HepG2 (cell line): ENCODE results near the gene ALDH4A1. TPM values are rescaled to one million over a fixed set of nuclear protein-coding genes. Genes with fewer than 3 reads are reported as not detected.

Source experiments
- ATAC-seq: fragments of 200-7000 bp; cut with Tn5 transposase; 3 replicates; pipeline ENCODE4 v1.9.1; 2020; ENCODE audit warnings: mild to moderate bottlenecking, moderate library complexity
- BruUV-seq: library from RNA; stranded (reverse); fragments of 400-500 nt; replicated peaks from 2 replicates; lab custom pipeline; 2021; lab: Mats Ljungman, UMichigan
- CTCF ChIA-PET: fragments of 300-600 bp; formaldehyde crosslinking; extraction: SDS; loops from one replicate; lab custom pipeline; 2021; ENCODE audit warnings: low total read pairs, inconsistent platforms, low intra/inter-chr PET ratio; lab: Yijun Ruan, JAX
- POLR2A ChIA-PET: fragments of 350-600 bp; sonication (Branson Sonifier 250); formaldehyde crosslinking; loops from one replicate; lab custom pipeline; 2020; ENCODE audit warnings: antibody characterized with exemption, inconsistent platforms; lab: Yijun Ruan, JAX
- DNase-seq: peaks from one replicate; pipeline ENCODE4 v3.0.0-alpha.2; 2015; ENCODE audit warnings: low spot score
- FAIRE-seq: peaks from 3 replicates; lab custom pipeline; 2011; peaks lifted over from hg19 to GRCh38; lab: Jason Lieb, UNC
- H2AFZ ChIP-seq: one replicate; pipeline ENCODE4 v1.6.1; 2011; ENCODE audit warnings: low read length, inconsistent platforms
- H3K27ac ChIP-seq: fragments of 300-600 bp; 3 replicates; pipeline ENCODE4 v1.8.0; 2011; ENCODE audit warnings: mixed run types, mild to moderate bottlenecking, mixed read lengths, low read length, inconsistent platforms; ENCODE audit not compliant: insufficient read depth; ENCODE audit errors: extremely low read length
- H3K27me3 ChIP-seq, 2 experiments: fragments of 200-600 bp in 1 of 2; 2 replicates in 1 of 2; 3 replicates in 1 of 2; pipeline versions ENCODE4 v1.6.0 to v1.8.0; 2011; ENCODE audit warnings: low read length in 2 of 2, mild to moderate bottlenecking in 2 of 2, moderate library complexity in 2 of 2, inconsistent platforms in 1 of 2; ENCODE audit not compliant: insufficient read depth in 2 of 2, control insufficient read depth in 1 of 2
- H3K36me3 ChIP-seq, 2 experiments: fragments of 200-600 bp in 1 of 2; replicated peaks in 1 of 2; 2 replicates in 1 of 2; 3 replicates in 1 of 2; pipeline versions ENCODE4 v1.5.1 to v1.8.0; 2011; ENCODE audit warnings: low read length in 2 of 2, inconsistent platforms in 1 of 2; ENCODE audit not compliant: insufficient read depth in 2 of 2, control insufficient read depth in 1 of 2
- H3K4me1 ChIP-seq: 2 replicates; pipeline ENCODE4 v1.5.1; 2012; ENCODE audit warnings: low read length, inconsistent platforms; ENCODE audit not compliant: insufficient read depth
- H3K4me2 ChIP-seq: 2 replicates; pipeline ENCODE4 v1.6.0; 2011; ENCODE audit warnings: low read depth, low read length, inconsistent platforms
- H3K4me3 ChIP-seq, 3 experiments: fragments of 200-600 bp in 1 of 3; sonication (generic), shearing (Covaris generic) in 1 of 3; replicated peaks in 1 of 3; 2 replicates each; pipeline ENCODE4 v1.5.1; 2011 to 2016; ENCODE audit warnings: low read length in 3 of 3, inconsistent platforms in 2 of 3, low read depth in 2 of 3, mild to moderate bottlenecking in 2 of 3, control low read depth in 1 of 3, mixed read lengths in 1 of 3; ENCODE audit not compliant: insufficient read depth in 1 of 3
- H3K79me2 ChIP-seq: one replicate; pipeline ENCODE4 v1.6.1; 2011; ENCODE audit warnings: low read length, inconsistent platforms; ENCODE audit not compliant: insufficient read depth
- H3K9ac ChIP-seq: 2 replicates; pipeline ENCODE4 v1.6.0; 2011; ENCODE audit warnings: mild to moderate bottlenecking, low read depth, low read length, inconsistent platforms; ENCODE audit not compliant: insufficient read depth
- H3K9me3 ChIP-seq: 2 replicates; pipeline ENCODE4 v1.5.1; 2012; ENCODE audit warnings: mild to moderate bottlenecking, low read length
- H4K20me1 ChIP-seq: 2 replicates; pipeline ENCODE4 v1.6.0; 2011; ENCODE audit warnings: inconsistent platforms, mild to moderate bottlenecking, low read length, moderate library complexity; ENCODE audit not compliant: insufficient read depth
- BATF2 ChIP-seq: sonication (generic); formaldehyde crosslinking; IDR thresholded peaks from 2 replicates; pipeline ENCODE4 v1.8.0; 2022; ENCODE audit warnings: mild to moderate bottlenecking, missing genetic modification reagents, moderate library complexity
- CHD4 ChIP-seq: fragments of 200-600 bp; sonication (generic); IDR thresholded peaks from 2 replicates; pipeline ENCODE4 v1.7.0; 2017; ENCODE audit warnings: mild to moderate bottlenecking, low read length, borderline replicate concordance
- CREBL2 ChIP-seq: sonication (generic); formaldehyde crosslinking; IDR thresholded peaks from 2 replicates; pipeline ENCODE4 v1.8.1; 2023; ENCODE audit warnings: missing genetic modification reagents, mild to moderate bottlenecking, borderline replicate concordance
- GLMP ChIP-seq: sonication (generic); formaldehyde crosslinking; IDR thresholded peaks from 2 replicates; pipeline ENCODE4 v1.9.0; 2021; ENCODE audit warnings: missing genetic modification reagents, mild to moderate bottlenecking, borderline replicate concordance
- GPN1 ChIP-seq: sonication (generic); formaldehyde crosslinking; IDR thresholded peaks from 2 replicates; pipeline ENCODE4 v1.5.1; 2020; ENCODE audit warnings: missing genetic modification reagents, borderline replicate concordance
- JUND ChIP-seq: sonication (generic); formaldehyde crosslinking; IDR thresholded peaks from 2 replicates; pipeline ENCODE4 v1.8.0; 2022; ENCODE audit warnings: mild to moderate bottlenecking, missing genetic modification reagents
- SNAPC5 ChIP-seq: sonication (generic); formaldehyde crosslinking; IDR thresholded peaks from 2 replicates; pipeline ENCODE4 v1.8.1; 2023; ENCODE audit warnings: mild to moderate bottlenecking, missing genetic modification reagents, borderline replicate concordance
- TRIM24 ChIP-seq: sonication (generic); formaldehyde crosslinking; IDR thresholded peaks from 2 replicates; pipeline ENCODE4 v1.8.0; 2022; ENCODE audit warnings: mild to moderate bottlenecking, missing genetic modification reagents
- ZFX ChIP-seq: sonication (generic); formaldehyde crosslinking; IDR thresholded peaks from 2 replicates; pipeline ENCODE4 v1.4.0; 2020; ENCODE audit warnings: mild to moderate bottlenecking, low read depth, missing genetic modification reagents, moderate library complexity
- ZMYM3 ChIP-seq: sonication (generic); formaldehyde crosslinking; IDR thresholded peaks from 2 replicates; pipeline ENCODE4 v1.5.1; 2020; ENCODE audit warnings: mild to moderate bottlenecking, missing genetic modification reagents
- ZNF512B ChIP-seq: sonication (generic); formaldehyde crosslinking; IDR thresholded peaks from 2 replicates; pipeline ENCODE4 v1.5.1; 2020; ENCODE audit warnings: missing genetic modification reagents, mild to moderate bottlenecking, borderline replicate concordance
- ZNF574 ChIP-seq: sonication (generic); formaldehyde crosslinking; IDR thresholded peaks from 2 replicates; pipeline ENCODE4 v1.4.0; 2020; ENCODE audit warnings: missing genetic modification reagents
- ZNF598 ChIP-seq: sonication (generic); formaldehyde crosslinking; IDR thresholded peaks from 2 replicates; pipeline ENCODE4 v1.5.1; 2020; ENCODE audit warnings: mild to moderate bottlenecking, missing genetic modification reagents, borderline replicate concordance
- ZNF629 ChIP-seq: sonication (generic); formaldehyde crosslinking; conservative IDR thresholded peaks from 2 replicates; pipeline ENCODE4 v1.5.0; 2020; ENCODE audit warnings: missing genetic modification reagents
- ZNF740 ChIP-seq: sonication (generic); formaldehyde crosslinking; IDR thresholded peaks from 2 replicates; pipeline ENCODE4 v1.4.0; 2020; ENCODE audit warnings: missing genetic modification reagents
- ZNF782 ChIP-seq: sonication (generic); formaldehyde crosslinking; IDR thresholded peaks from 2 replicates; pipeline ENCODE4 v1.4.0; 2020; ENCODE audit warnings: missing genetic modification reagents, mild to moderate bottlenecking, borderline replicate concordance
- WGBS: methylation state at CpG from one replicate; pipeline ENCODE4 v1.1.6; 2017; ENCODE audit warnings: low lambda C conversion rate; 5-methylcytosine and 5-hydroxymethylcytosine counted together
- in situ Hi-C: cut with HindIII; loops from 2 replicates; pipeline ENCODE4 v1.10.0; 2017; ENCODE audit warnings: low pct_unique_long_range_greater_than_20kb; ENCODE audit not compliant: extremely low pct_ligation_motif_present
- intact Hi-C: fragments of 100-400 bp; cut with micrococcal nuclease; formaldehyde crosslinking; loops from one replicate; pipeline ENCODE4 v1.10.0; 2022; ENCODE audit not compliant: unreplicated experiment
- polyA plus RNA-seq, 8 experiments: library from polyadenylated mRNA; depleted of rRNA in 3 of 8; stranded (reverse) in 7 of 8; unstranded in 1 of 8; fragments of >200 nt; fragmentation: Illumina TruSeq in 4 of 8; extraction: Trizol in 4 of 8; gene quantifications; 2 replicates each; pipeline versions ENCODE4 v1.2.1 to v1.2.3, GENCODE V29; 2011 to 2016; ENCODE audit warnings: low read depth in 4 of 8, missing spikeins in 1 of 8, mixed read lengths in 1 of 8; ENCODE audit not compliant: insufficient read depth in 1 of 8
- total RNA-seq, 5 experiments: library from RNA; depleted of rRNA; stranded (reverse); fragments of >200 nt; fragmentation: Illumina TruSeq; extraction: Trizol; gene quantifications; 2 replicates each; pipeline ENCODE4 v1.2.3, GENCODE V29; 2016; ENCODE audit warnings: low read depth in 1 of 5

Gene ALDH4A1
- total and polyA plus RNA-seq, 2 of the 13 experiments (the other 11 are each of a cell fraction or from before 2014, with no cell fraction given) = 76.4 to 240 TPM

GRCh38 chr1:18875796-18876128 is 26.6 kb downstream of the ALDH4A1 start:
- peaks cover 30 to 79% of the 10 kb centered on the region in 2 experiments for H3K36me3 ChIP-seq
- no CpG with 5 or more reads among the region's 3 CpGs for WGBS
- TF ChIP-seq JUND (CRISPR knock-in tag) (no peak), ZNF740 (CRISPR knock-in tag) (no peak), TRIM24 (CRISPR knock-in tag) (no peak), ZNF629 (CRISPR knock-in tag) (peak; percentile 87), ZNF574 (CRISPR knock-in tag) (no peak), BATF2 (no peak), GPN1 (no peak), ZNF598 (no peak), ZMYM3 (CRISPR knock-in tag) (peak; percentile 38; the same call in 1 of the 2 replicates), GLMP (CRISPR knock-in tag) (no peak), ZNF782 (CRISPR knock-in tag) (no peak), ZNF512B (no peak), SNAPC5 (CRISPR knock-in tag) (no peak), ZFX (CRISPR knock-in tag) (no peak), CREBL2 (CRISPR knock-in tag) (no peak), CHD4 (0 out of 2 replicates have a peak, but pooled peaks have one; percentile 24)
- ATAC-seq (no peak), DNase-seq (no peak), FAIRE-seq (no peak)
- no peaks in the 10 kb centered on the region for H3K9me3 ChIP-seq
- no peak overlapping the region for H3K4me3 ChIP-seq
- no peak overlapping the region for H3K27ac ChIP-seq
- in situ Hi-C loops (no loop called here), intact Hi-C loops (no loop called here)
- CTCF ChIA-PET = interaction anchor here (0.7 to 1.2 kb wide), 2 partner anchors 31 to 279 kb away, joined by 3 read pairs; no protein-coding TSS in a partner anchor
- no peaks in the 10 kb centered on the region for H3K4me1 ChIP-seq
- H3K9ac ChIP-seq = no peak overlapping the region
- no peak overlapping the region for H2AFZ ChIP-seq
- no peak overlapping the region for H3K4me2 ChIP-seq
- H3K79me2 ChIP-seq = no peaks in the 10 kb centered on the region
- POLR2A ChIA-PET = no interaction called here
- no peaks in the 10 kb centered on the region for H3K27me3 ChIP-seq
- BruUV-seq = no TSS peak
- H4K20me1 ChIP-seq = peaks cover 31% of the 10 kb centered on the region
